SK-N-SH treated with all-trans-retinoic acid at 6 μM for 48 hours (cell line): ENCODE data around the gene FCHSD2.

ENCODE experiments used
- ATAC-seq: fragments of 200-7000 bp; cut with Tn5 transposase; 3 replicates; pipeline ENCODE4 v1.9.1; 2020; ENCODE audit warnings: mild to moderate bottlenecking, moderate library complexity
- ARNTL ChIP-seq: fragments of 450-650 bp; formaldehyde crosslinking; IDR thresholded peaks from 2 replicates; pipeline ENCODE4 v1.5.0; 2020; ENCODE audit warnings: low read depth, mild to moderate bottlenecking, moderate library complexity, borderline replicate concordance
- BACH2 ChIP-seq: fragments of 250-450 bp; sonication (Bioruptor Pico); IDR thresholded peaks from 2 replicates; pipeline ENCODE4 v1.9.0; 2021; ENCODE audit warnings: mild to moderate bottlenecking, borderline replicate concordance
- CSDC2 ChIP-seq: fragments of 250-450 bp; sonication (Bioruptor Pico); IDR thresholded peaks from 2 replicates; pipeline ENCODE4 v1.5.0; 2020; ENCODE audit warnings: mild to moderate bottlenecking, moderate library complexity
- ESRRG ChIP-seq: fragments of 250-450 bp; sonication (Bioruptor Pico); IDR thresholded peaks from 2 replicates; pipeline ENCODE4 v1.6.1; 2021; ENCODE audit warnings: mild to moderate bottlenecking
- GLIS3 ChIP-seq: fragments of 250-450 bp; sonication (Bioruptor Pico); IDR thresholded peaks from 2 replicates; pipeline ENCODE4 v1.5.0; 2020; ENCODE audit warnings: mild to moderate bottlenecking, moderate library complexity
- ISL1 ChIP-seq: fragments of 250-450 bp; sonication (Bioruptor Pico); IDR thresholded peaks from 2 replicates; pipeline ENCODE4 v2.1.2; 2022; ENCODE audit warnings: mild to moderate bottlenecking, moderate library complexity
- OSR1 ChIP-seq: fragments of 250-450 bp; sonication (Bioruptor Pico); IDR thresholded peaks from 2 replicates; pipeline ENCODE4 v1.8.0; 2022; ENCODE audit warnings: moderate library complexity, mild to moderate bottlenecking, inconsistent platforms
- PPARA ChIP-seq: fragments of 250-450 bp; sonication (Bioruptor Pico); IDR thresholded peaks from 2 replicates; pipeline ENCODE4 v1.5.0; 2020; ENCODE audit warnings: mild to moderate bottlenecking, borderline replicate concordance
- RARB ChIP-seq: fragments of 250-450 bp; sonication (Bioruptor Pico); IDR thresholded peaks from 2 replicates; pipeline ENCODE4 v1.8.0; 2021; ENCODE audit warnings: mild to moderate bottlenecking, moderate library complexity
- TCF4 ChIP-seq: fragments of 250-450 bp; sonication (Bioruptor Pico); IDR thresholded peaks from 2 replicates; pipeline ENCODE4 v1.8.0; 2021; ENCODE audit warnings: mild to moderate bottlenecking, moderate library complexity, borderline replicate concordance
- TOX ChIP-seq: fragments of 250-450 bp; sonication (Bioruptor Pico); IDR thresholded peaks from 2 replicates; pipeline ENCODE4 v1.8.0; 2021; ENCODE audit warnings: mild to moderate bottlenecking, moderate library complexity, borderline replicate concordance
- ZC3H10 ChIP-seq: fragments of 250-450 bp; sonication (Bioruptor Pico); IDR thresholded peaks from 2 replicates; pipeline ENCODE4 v1.5.1; 2021; ENCODE audit warnings: mild to moderate bottlenecking, moderate library complexity
- ZFP3 ChIP-seq: fragments of 250-450 bp; sonication (Bioruptor Pico); IDR thresholded peaks from 2 replicates; pipeline ENCODE4 v1.5.0; 2020; ENCODE audit warnings: mild to moderate bottlenecking, moderate library complexity
- ZFP30 ChIP-seq: fragments of 450-650 bp; formaldehyde crosslinking; IDR thresholded peaks from 2 replicates; pipeline ENCODE4 v1.5.0; 2022; ENCODE audit warnings: mild to moderate bottlenecking, moderate library complexity
- ZNF565 ChIP-seq: fragments of 450-650 bp; formaldehyde crosslinking; conservative IDR thresholded peaks from 2 replicates; pipeline ENCODE4 v1.5.0; 2020; ENCODE audit warnings: low read depth, mild to moderate bottlenecking, moderate library complexity
- ZNF70 ChIP-seq: fragments of 450-650 bp; formaldehyde crosslinking; IDR thresholded peaks from 2 replicates; pipeline ENCODE4 v1.5.0; 2020; ENCODE audit warnings: mild to moderate bottlenecking, moderate library complexity
- ZNF8 ChIP-seq: fragments of 450-650 bp; formaldehyde crosslinking; IDR thresholded peaks from 2 replicates; pipeline ENCODE4 v1.5.0; 2020; ENCODE audit warnings: mild to moderate bottlenecking, moderate library complexity
- TF ChIP-seq, protein P1 (sequence below): fragments of 250-450 bp; sonication (Bioruptor Pico); IDR thresholded peaks from 2 replicates; pipeline ENCODE4 v1.8.0; 2020; ENCODE audit warnings: mild to moderate bottlenecking, moderate library complexity, borderline replicate concordance
- TF ChIP-seq, protein P2 (sequence below): fragments of 250-450 bp; sonication (Bioruptor Pico); IDR thresholded peaks from 2 replicates; pipeline ENCODE4 v1.5.0; 2020; ENCODE audit warnings: mild to moderate bottlenecking, moderate library complexity
- TF ChIP-seq, protein P3 (sequence below): fragments of 250-450 bp; sonication (Bioruptor Pico); IDR thresholded peaks from 2 replicates; pipeline ENCODE4 v1.5.1; 2020; ENCODE audit warnings: low read depth, mild to moderate bottlenecking, moderate library complexity

FCHSD2 gene

DNA sequence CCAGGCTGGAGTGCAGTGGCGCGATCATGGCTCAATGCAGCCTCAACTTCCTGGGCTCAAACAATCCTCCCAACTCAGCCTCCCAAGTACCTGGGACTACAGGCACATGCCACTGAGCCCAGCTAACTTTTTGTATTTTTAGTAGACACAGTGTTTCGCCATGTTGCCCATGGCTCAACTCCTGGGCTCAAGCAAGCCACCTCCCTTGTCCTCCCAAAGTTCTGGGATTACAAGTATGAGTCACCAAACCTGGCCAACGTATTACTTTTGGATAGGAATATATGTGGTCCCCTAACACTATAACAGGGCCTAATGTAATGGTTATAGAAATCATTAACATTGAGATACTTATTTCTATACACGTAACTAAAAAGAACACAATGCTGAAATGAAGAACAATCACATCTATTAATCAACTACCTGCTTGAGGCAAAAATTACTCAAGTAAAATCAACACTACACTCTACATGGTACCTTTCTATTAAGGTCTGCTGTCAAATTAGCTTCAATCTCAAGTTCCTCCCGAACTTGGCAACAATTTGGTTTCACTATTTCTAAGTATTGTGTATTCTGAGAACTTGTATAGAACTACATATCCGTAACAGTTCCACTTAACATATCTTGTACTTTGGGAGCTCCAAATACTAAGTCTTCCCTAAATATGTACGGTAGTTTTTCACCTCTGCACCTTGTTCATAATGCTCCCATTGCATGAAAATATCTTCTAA is 124.9 kb downstream of the FCHSD2 start (continued):
- TF ChIP-seq ZFP3 (no peak), RARB (CRISPR knock-in tag) (no peak), GLIS3 (no peak), OSR1 (CRISPR knock-in tag) (no peak), ISL1 (CRISPR knock-in tag) (no peak), ZNF70 (CRISPR knock-in tag) (no peak)

DNA sequence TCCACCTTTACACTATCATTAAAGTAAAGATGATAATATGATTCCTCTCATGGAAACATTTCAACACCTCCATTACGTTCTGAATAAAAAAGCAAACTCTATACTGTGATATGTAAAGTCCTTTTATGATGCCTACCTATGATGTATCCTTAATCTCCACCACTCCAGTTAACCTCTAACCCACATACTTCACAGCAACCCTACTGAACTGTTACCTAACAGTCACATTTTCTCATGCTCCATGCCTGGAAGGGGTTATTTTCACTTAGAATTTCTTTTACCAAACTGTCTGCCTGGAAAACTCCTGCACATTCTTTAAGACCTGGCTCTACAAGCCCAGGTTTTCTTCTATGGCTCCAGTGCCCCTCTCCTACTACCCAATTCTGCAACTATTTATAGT is 129.1 kb downstream of the FCHSD2 start:
- ATAC-seq, result no peak
- TF ChIP-seq ISL1 (CRISPR knock-in tag) (no peak), ZNF565 (CRISPR knock-in tag) (no peak), PPARA (CRISPR knock-in tag) (no peak), ZFP3 (no peak), TCF4 (CRISPR knock-in tag) (no peak), TOX (no peak), ARNTL (CRISPR knock-in tag) (no peak), BACH2 (no peak), ZNF8 (CRISPR knock-in tag) (no peak), CSDC2 (CRISPR knock-in tag) (no peak), ZC3H10 (CRISPR knock-in tag) (no peak), ESRRG (CRISPR knock-in tag) (no peak), ZNF70 (CRISPR knock-in tag) (no peak)
- TF ChIP-seq, protein P1, sequence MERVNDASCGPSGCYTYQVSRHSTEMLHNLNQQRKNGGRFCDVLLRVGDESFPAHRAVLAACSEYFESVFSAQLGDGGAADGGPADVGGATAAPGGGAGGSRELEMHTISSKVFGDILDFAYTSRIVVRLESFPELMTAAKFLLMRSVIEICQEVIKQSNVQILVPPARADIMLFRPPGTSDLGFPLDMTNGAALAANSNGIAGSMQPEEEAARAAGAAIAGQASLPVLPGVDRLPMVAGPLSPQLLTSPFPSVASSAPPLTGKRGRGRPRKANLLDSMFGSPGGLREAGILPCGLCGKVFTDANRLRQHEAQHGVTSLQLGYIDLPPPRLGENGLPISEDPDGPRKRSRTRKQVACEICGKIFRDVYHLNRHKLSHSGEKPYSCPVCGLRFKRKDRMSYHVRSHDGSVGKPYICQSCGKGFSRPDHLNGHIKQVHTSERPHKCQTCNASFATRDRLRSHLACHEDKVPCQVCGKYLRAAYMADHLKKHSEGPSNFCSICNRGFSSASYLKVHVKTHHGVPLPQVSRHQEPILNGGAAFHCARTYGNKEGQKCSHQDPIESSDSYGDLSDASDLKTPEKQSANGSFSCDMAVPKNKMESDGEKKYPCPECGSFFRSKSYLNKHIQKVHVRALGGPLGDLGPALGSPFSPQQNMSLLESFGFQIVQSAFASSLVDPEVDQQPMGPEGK, result no peak
- TF ChIP-seq, protein P2, sequence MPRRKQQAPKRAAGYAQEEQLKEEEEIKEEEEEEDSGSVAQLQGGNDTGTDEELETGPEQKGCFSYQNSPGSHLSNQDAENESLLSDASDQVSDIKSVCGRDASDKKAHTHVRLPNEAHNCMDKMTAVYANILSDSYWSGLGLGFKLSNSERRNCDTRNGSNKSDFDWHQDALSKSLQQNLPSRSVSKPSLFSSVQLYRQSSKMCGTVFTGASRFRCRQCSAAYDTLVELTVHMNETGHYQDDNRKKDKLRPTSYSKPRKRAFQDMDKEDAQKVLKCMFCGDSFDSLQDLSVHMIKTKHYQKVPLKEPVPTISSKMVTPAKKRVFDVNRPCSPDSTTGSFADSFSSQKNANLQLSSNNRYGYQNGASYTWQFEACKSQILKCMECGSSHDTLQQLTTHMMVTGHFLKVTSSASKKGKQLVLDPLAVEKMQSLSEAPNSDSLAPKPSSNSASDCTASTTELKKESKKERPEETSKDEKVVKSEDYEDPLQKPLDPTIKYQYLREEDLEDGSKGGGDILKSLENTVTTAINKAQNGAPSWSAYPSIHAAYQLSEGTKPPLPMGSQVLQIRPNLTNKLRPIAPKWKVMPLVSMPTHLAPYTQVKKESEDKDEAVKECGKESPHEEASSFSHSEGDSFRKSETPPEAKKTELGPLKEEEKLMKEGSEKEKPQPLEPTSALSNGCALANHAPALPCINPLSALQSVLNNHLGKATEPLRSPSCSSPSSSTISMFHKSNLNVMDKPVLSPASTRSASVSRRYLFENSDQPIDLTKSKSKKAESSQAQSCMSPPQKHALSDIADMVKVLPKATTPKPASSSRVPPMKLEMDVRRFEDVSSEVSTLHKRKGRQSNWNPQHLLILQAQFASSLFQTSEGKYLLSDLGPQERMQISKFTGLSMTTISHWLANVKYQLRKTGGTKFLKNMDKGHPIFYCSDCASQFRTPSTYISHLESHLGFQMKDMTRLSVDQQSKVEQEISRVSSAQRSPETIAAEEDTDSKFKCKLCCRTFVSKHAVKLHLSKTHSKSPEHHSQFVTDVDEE (CRISPR knock-in tag), result no peak

DNA sequence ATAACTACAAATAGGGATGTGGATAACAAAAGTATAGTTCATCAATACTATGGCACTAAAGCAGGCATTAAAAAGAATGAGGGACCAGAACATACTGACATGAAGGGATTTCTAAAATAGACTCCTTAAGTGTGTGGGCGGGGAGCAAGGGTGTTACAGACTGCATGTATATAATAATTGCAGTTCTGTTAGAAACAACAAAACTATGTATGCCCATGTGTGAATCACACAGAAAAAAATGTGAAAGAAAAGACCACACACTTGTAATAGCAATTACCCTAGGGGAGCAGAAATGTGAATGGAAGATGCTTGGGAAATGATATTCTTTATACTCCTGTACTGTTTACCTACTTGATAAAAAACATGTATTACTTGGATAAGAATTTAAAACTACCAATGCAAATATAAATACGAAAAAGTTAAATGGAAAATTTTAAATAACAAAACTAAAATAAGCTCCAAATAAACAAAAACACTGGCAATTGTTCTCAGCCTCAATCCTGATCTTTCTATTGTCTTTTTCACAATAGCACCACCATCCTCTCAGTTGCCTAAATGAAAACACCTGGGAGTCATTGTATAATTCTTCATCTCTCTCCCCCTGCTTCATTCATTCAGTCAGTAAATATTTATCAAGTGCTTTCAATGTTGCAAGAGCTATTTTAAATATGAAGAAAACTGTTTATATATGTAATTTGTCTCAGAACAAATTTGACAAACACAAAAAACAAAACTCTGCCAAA is 129.8 kb downstream of the FCHSD2 start:
- no peak for ATAC-seq
- TF ChIP-seq ESRRG (CRISPR knock-in tag) (no peak), RARB (CRISPR knock-in tag) (no peak), TCF4 (CRISPR knock-in tag) (no peak), ZNF565 (CRISPR knock-in tag) (no peak), ZFP30 (CRISPR knock-in tag) (no peak), ARNTL (CRISPR knock-in tag) (no peak), TOX (no peak), OSR1 (CRISPR knock-in tag) (no peak), ZNF8 (CRISPR knock-in tag) (no peak), CSDC2 (CRISPR knock-in tag) (no peak), GLIS3 (no peak), ZFP3 (no peak), PPARA (CRISPR knock-in tag) (no peak), ISL1 (CRISPR knock-in tag) (no peak)
- TF ChIP-seq, protein P2 (CRISPR knock-in tag), result no peak
- TF ChIP-seq, protein P3, sequence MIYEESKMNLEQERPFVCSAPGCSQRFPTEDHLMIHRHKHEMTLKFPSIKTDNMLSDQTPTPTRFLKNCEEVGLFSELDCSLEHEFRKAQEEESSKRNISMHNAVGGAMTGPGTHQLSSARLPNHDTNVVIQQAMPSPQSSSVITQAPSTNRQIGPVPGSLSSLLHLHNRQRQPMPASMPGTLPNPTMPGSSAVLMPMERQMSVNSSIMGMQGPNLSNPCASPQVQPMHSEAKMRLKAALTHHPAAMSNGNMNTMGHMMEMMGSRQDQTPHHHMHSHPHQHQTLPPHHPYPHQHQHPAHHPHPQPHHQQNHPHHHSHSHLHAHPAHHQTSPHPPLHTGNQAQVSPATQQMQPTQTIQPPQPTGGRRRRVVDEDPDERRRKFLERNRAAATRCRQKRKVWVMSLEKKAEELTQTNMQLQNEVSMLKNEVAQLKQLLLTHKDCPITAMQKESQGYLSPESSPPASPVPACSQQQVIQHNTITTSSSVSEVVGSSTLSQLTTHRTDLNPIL (CRISPR knock-in tag), result no peak
- TF ChIP-seq, protein P1, result no peak
